HepG2 (cell line): ENCODE measurements around the gene DNM1. TPM values are rescaled to one million over a fixed set of nuclear protein-coding genes. Genes with fewer than 3 reads are reported as not detected.

Experiments used
- ARID5B ChIP-seq: IDR thresholded peaks from 2 replicates; pipeline ENCODE4 v1.4.0; 2020; ENCODE audit warnings: mild to moderate bottlenecking, missing genetic modification reagents
- ELF1 ChIP-seq: sonication (generic); formaldehyde crosslinking; IDR thresholded peaks from 2 replicates; pipeline ENCODE4 v1.4.0; 2020; ENCODE audit warnings: missing genetic modification reagents
- EP300 ChIP-seq, 3 experiments: sonication (generic) in 1 of 3; formaldehyde crosslinking in 1 of 3; IDR thresholded peaks; 2 replicates each; pipeline versions ENCODE4 v1.5.1 to v1.6.1; 2011 to 2020; ENCODE audit warnings: low read depth in 2 of 3, low read length in 2 of 3, borderline replicate concordance in 1 of 3, improper control_type of control experiment in 1 of 3, mild to moderate bottlenecking in 1 of 3, missing genetic modification reagents in 1 of 3, moderate library complexity in 1 of 3
- FOXO1 ChIP-seq: sonication (generic); formaldehyde crosslinking; IDR thresholded peaks from 2 replicates; pipeline ENCODE4 v1.4.0; 2020; ENCODE audit warnings: missing genetic modification reagents
- FOXP4 ChIP-seq: sonication (generic); formaldehyde crosslinking; IDR thresholded peaks from 2 replicates; pipeline ENCODE4 v1.4.0; 2020; ENCODE audit warnings: missing genetic modification reagents
- HNF4A ChIP-seq: sonication (generic); formaldehyde crosslinking; IDR thresholded peaks from 2 replicates; pipeline ENCODE4 v1.4.0; 2020; ENCODE audit warnings: missing genetic modification reagents
- HNF4G ChIP-seq, 2 experiments: sonication (generic) in 1 of 2; formaldehyde crosslinking in 1 of 2; IDR thresholded peaks; 2 replicates each; pipeline versions ENCODE4 v1.4.0 to v1.6.1; 2011 to 2020; ENCODE audit warnings: borderline replicate concordance in 2 of 2, low read depth in 2 of 2, mild to moderate bottlenecking in 2 of 2, low read length in 1 of 2, missing genetic modification reagents in 1 of 2, moderate library complexity in 1 of 2
- JARID2 ChIP-seq: sonication (generic); formaldehyde crosslinking; IDR thresholded peaks from 2 replicates; pipeline ENCODE4 v1.8.1; 2023; ENCODE audit warnings: missing genetic modification reagents, inconsistent platforms; ENCODE audit not compliant: insufficient replicate concordance
- MED1 ChIP-seq: sonication (generic); formaldehyde crosslinking; IDR thresholded peaks from 2 replicates; pipeline ENCODE4 v1.4.0; 2020; ENCODE audit warnings: missing genetic modification reagents
- MLLT10 ChIP-seq: sonication (generic); formaldehyde crosslinking; IDR thresholded peaks from 2 replicates; pipeline ENCODE4 v1.4.0; 2020; ENCODE audit warnings: missing genetic modification reagents
- MXD1 ChIP-seq: sonication (generic); formaldehyde crosslinking; IDR thresholded peaks from 2 replicates; pipeline ENCODE4 v1.4.0; 2020; ENCODE audit warnings: mild to moderate bottlenecking, missing genetic modification reagents
- NR2F1 ChIP-seq, 2 experiments: fragments of 450-650 bp in 1 of 2; formaldehyde crosslinking in 1 of 2; IDR thresholded peaks; 2 replicates each; pipeline versions ENCODE4 v1.5.0 to v1.6.1; 2016 to 2020; ENCODE audit warnings: mild to moderate bottlenecking in 1 of 2, missing compliant biosample characterization in 1 of 2, missing genetic modification reagents in 1 of 2, moderate library complexity in 1 of 2
- NR2F6 ChIP-seq, 2 experiments: IDR thresholded peaks; 2 replicates each; pipeline ENCODE4 v1.6.1; 2016; ENCODE audit warnings: antibody characterized with exemption in 1 of 2, mild to moderate bottlenecking in 1 of 2
- SAP130 ChIP-seq: IDR thresholded peaks from 2 replicates; pipeline ENCODE4 v1.6.1; 2016; ENCODE audit warnings: low read depth
- ZMYM2 ChIP-seq: sonication (generic); formaldehyde crosslinking; IDR thresholded peaks from 2 replicates; pipeline ENCODE4 v1.8.0; 2022; ENCODE audit warnings: mild to moderate bottlenecking, missing genetic modification reagents
- ZMYM3 ChIP-seq: sonication (generic); formaldehyde crosslinking; IDR thresholded peaks from 2 replicates; pipeline ENCODE4 v1.5.1; 2020; ENCODE audit warnings: mild to moderate bottlenecking, missing genetic modification reagents
- ZNF44 ChIP-seq: sonication (generic); formaldehyde crosslinking; IDR thresholded peaks from 2 replicates; pipeline ENCODE4 v1.5.1; 2020; ENCODE audit warnings: mild to moderate bottlenecking, missing genetic modification reagents
- ZNF614 ChIP-seq: IDR thresholded peaks from 2 replicates; pipeline ENCODE4 v1.6.1; 2018; ENCODE audit warnings: missing biosample characterization, missing genetic modification reagents, inconsistent platforms, borderline replicate concordance
- ZNF761 ChIP-seq: sonication (generic); formaldehyde crosslinking; conservative IDR thresholded peaks from 2 replicates; pipeline ENCODE4 v1.4.0; 2020; ENCODE audit warnings: mild to moderate bottlenecking, missing genetic modification reagents
- ZNF768 ChIP-seq: sonication (generic); formaldehyde crosslinking; IDR thresholded peaks from 2 replicates; pipeline ENCODE4 v1.4.0; 2020; ENCODE audit warnings: missing genetic modification reagents
- polyA plus RNA-seq, 8 experiments: library from polyadenylated mRNA; depleted of rRNA in 3 of 8; stranded (reverse) in 7 of 8; unstranded in 1 of 8; fragments of >200 nt; fragmentation: Illumina TruSeq in 4 of 8; extraction: Trizol in 4 of 8; gene quantifications; 2 replicates each; pipeline versions ENCODE4 v1.2.1 to v1.2.3, GENCODE V29; 2011 to 2016; ENCODE audit warnings: low read depth in 4 of 8, missing spikeins in 1 of 8, mixed read lengths in 1 of 8; ENCODE audit not compliant: insufficient read depth in 1 of 8
- total RNA-seq, 5 experiments: library from RNA; depleted of rRNA; stranded (reverse); fragments of >200 nt; fragmentation: Illumina TruSeq; extraction: Trizol; gene quantifications; 2 replicates each; pipeline ENCODE4 v1.2.3, GENCODE V29; 2016; ENCODE audit warnings: low read depth in 1 of 5

Gene DNM1
- total and polyA plus RNA-seq, 2 of the 13 experiments (the other 11 are each of a cell fraction or from before 2014, with no cell fraction given) = 0.13 to 0.58 TPM

- TF ChIP-seq ARID5B (CRISPR knock-in tag) (0 out of 2 replicates have a peak, but pooled peaks have one; percentile 7), ZNF768 (CRISPR knock-in tag) (peak; percentile 79; the same call in 1 of the 2 replicates), HNF4G (IDR thresholded peaks at IDR 0.05; ENCODE audit: borderline replicate concordance, low read depth, low read length) (0 out of 2 replicates have a peak, but pooled peaks have one; percentile 13), HNF4G (CRISPR knock-in tag; IDR thresholded peaks at IDR 0.05; ENCODE audit: borderline replicate concordance, low read depth) (no peak), ELF1 (CRISPR knock-in tag) (peak; percentile 39; the same call in 1 of the 2 replicates), MED1 (0 out of 2 replicates have a peak, but pooled peaks have one; percentile 2), JARID2 (no peak), HNF4A (CRISPR knock-in tag) (peak; percentile 21; the same call in 1 of the 2 replicates), NR2F6 (IDR thresholded peaks at IDR 0.05) (peak; percentile 72), NR2F6 (CRISPR knock-in tag; IDR thresholded peaks at IDR 0.05) (peak; percentile 59; the same call in 1 of the 2 replicates), ZMYM2 (CRISPR knock-in tag) (0 out of 2 replicates have a peak, but pooled peaks have one; percentile 19), NR2F1 (CRISPR knock-in tag; IDR thresholded peaks at IDR 0.05) (peak in 1 of 2 experiments; percentile 59; a peak in 1 of 4 replicates), MXD1 (CRISPR knock-in tag) (peak; percentile 30; the same call in 1 of the 2 replicates), FOXP4 (CRISPR knock-in tag) (0 out of 2 replicates have a peak, but pooled peaks have one; percentile 13), EP300 (IDR thresholded peaks at IDR 0.05; ENCODE audit: low read depth in 2 of 2, low read length in 2 of 2) (0 out of 4 replicates have a peak, but pooled peaks of 1 of the 2 experiments have one; percentile 1), EP300 (CRISPR knock-in tag; IDR thresholded peaks at IDR 0.05; ENCODE audit: borderline replicate concordance) (no peak), SAP130 (CRISPR knock-in tag) (0 out of 2 replicates have a peak, but pooled peaks have one; percentile 9), ZMYM3 (0 out of 2 replicates have a peak, but pooled peaks have one; percentile 38), ZNF614 (CRISPR knock-in tag) (peak; percentile 44; the same call in 1 of the 2 replicates), ZNF761 (no peak), FOXO1 (CRISPR knock-in tag) (peak; percentile 22; the same call in 1 of the 2 replicates), MLLT10 (CRISPR knock-in tag) (no peak), ZNF44 (no peak)
These were observed 94.1 kb downstream of the DNM1 start (continued) for GRCh38 chr9:128297221-128297773.
